Neural cell (in vitro differentiated cells): ENCODE measurements around the gene AHNAK. TPM values are rescaled to one million over a fixed set of nuclear protein-coding genes. Genes with fewer than 3 reads are reported as not detected.

Experiments used
- H2AFZ ChIP-seq: fragments of 200-600, 300-800 bp; sonication (generic), shearing (Covaris generic); 2 replicates; pipeline ENCODE4 v1.6.0; 2014; ENCODE audit warnings: low read depth, mild to moderate bottlenecking, antibody characterized with exemption, low read length, moderate library complexity
- H3F3A ChIP-seq: fragments of 200-600 bp; shearing (Covaris generic); 2 replicates; pipeline ENCODE4 v1.6.1; 2016; ENCODE audit warnings: mild to moderate bottlenecking, moderate library complexity, mixed read lengths, antibody characterized with exemption, low read length; ENCODE audit not compliant: insufficient read depth, poor library complexity, severe bottlenecking
- H3K27ac ChIP-seq: fragments of 200-600, 300-800 bp; sonication (generic), shearing (Covaris generic); 2 replicates; pipeline ENCODE4 v1.5.1; 2014; ENCODE audit warnings: mild to moderate bottlenecking, low read length, moderate library complexity
- H3K27me3 ChIP-seq: fragments of 300-800, 200-600 bp; sonication (generic), shearing (Covaris generic); 2 replicates; pipeline ENCODE4 v1.6.0; 2014; ENCODE audit warnings: mild to moderate bottlenecking, low read depth, low read length, moderate library complexity; ENCODE audit not compliant: insufficient read depth
- H3K36me3 ChIP-seq: fragments of 300-800, 200-600 bp; sonication (generic), shearing (Covaris generic); 2 replicates; pipeline ENCODE4 v1.5.1; 2014; ENCODE audit warnings: mild to moderate bottlenecking, antibody characterized with exemption, low read length, moderate library complexity; ENCODE audit not compliant: insufficient read depth
- H3K4me2 ChIP-seq: fragments of 300-800, 200-600 bp; sonication (generic), shearing (Covaris generic); 2 replicates; pipeline ENCODE4 v1.6.0; 2014; ENCODE audit warnings: mild to moderate bottlenecking, low read length
- H3K4me3 ChIP-seq: fragments of 300-800, 200-600 bp; sonication (generic), shearing (Covaris generic); 2 replicates; pipeline ENCODE4 v1.5.1; 2014; ENCODE audit warnings: mild to moderate bottlenecking, low read length, moderate library complexity
- H3K79me2 ChIP-seq: fragments of 200-600 bp; shearing (Covaris generic); replicated peaks from 2 replicates; pipeline ENCODE4 v1.6.0; 2014; ENCODE audit warnings: mild to moderate bottlenecking, low read length, moderate library complexity; ENCODE audit not compliant: insufficient read depth
- H3K9ac ChIP-seq: fragments of 300-800, 200-600 bp; sonication (generic), shearing (Covaris generic); 2 replicates; pipeline ENCODE4 v1.6.1; 2016; ENCODE audit warnings: mild to moderate bottlenecking, low read length, mixed read lengths
- H3K9me2 ChIP-seq: fragments of 200-600 bp; shearing (Covaris generic); 2 replicates; pipeline ENCODE4 v1.6.1; 2016; ENCODE audit warnings: mild to moderate bottlenecking, low read length, mixed read lengths; ENCODE audit not compliant: insufficient read depth
- H3K9me3 ChIP-seq: fragments of 200-600, 300-800 bp; sonication (generic), shearing (Covaris generic); 2 replicates; pipeline ENCODE4 v1.6.1; 2016; ENCODE audit warnings: mild to moderate bottlenecking, mixed run types, low read length, moderate library complexity, mixed read lengths
- H4K20me1 ChIP-seq: fragments of 200-600 bp; shearing (Covaris generic); 2 replicates; pipeline ENCODE4 v1.6.1; 2016; ENCODE audit warnings: mild to moderate bottlenecking, mixed run types; ENCODE audit not compliant: insufficient read depth
- CTCF ChIP-seq: fragments of 450-650 bp; IDR thresholded peaks from 2 replicates; pipeline ENCODE4 v1.5.1; 2014; ENCODE audit warnings: antibody characterized with exemption, mild to moderate bottlenecking, moderate library complexity; ENCODE audit not compliant: poor library complexity, severe bottlenecking
- EP300 ChIP-seq: fragments of 450-650 bp; conservative IDR thresholded peaks from 2 replicates; pipeline ENCODE4 v1.6.1; 2014; ENCODE audit warnings: antibody characterized with exemption, mild to moderate bottlenecking, moderate library complexity; ENCODE audit not compliant: poor library complexity, severe bottlenecking
- EZH2 ChIP-seq: fragments of 200-600, 300-800 bp; shearing (Covaris generic), sonication (generic); IDR thresholded peaks from 2 replicates; pipeline ENCODE4 v1.6.1; 2014; ENCODE audit warnings: antibody characterized with exemption, low read length, borderline replicate concordance, mild to moderate bottlenecking; ENCODE audit not compliant: insufficient read depth, poor library complexity, severe bottlenecking
- MXI1 ChIP-seq: fragments of 450-650 bp; conservative IDR thresholded peaks from 2 replicates; pipeline ENCODE4 v1.6.1; 2014; ENCODE audit warnings: antibody characterized with exemption, mild to moderate bottlenecking; ENCODE audit not compliant: poor library complexity, severe bottlenecking
- POLR2AphosphoS5 ChIP-seq: IDR thresholded peaks from 2 replicates; pipeline ENCODE4 v1.6.1; 2012
- RAD21 ChIP-seq: fragments of 450-650 bp; conservative IDR thresholded peaks from 2 replicates; pipeline ENCODE4 v1.6.1; 2014; ENCODE audit warnings: antibody characterized with exemption, mild to moderate bottlenecking, moderate library complexity
- SMC3 ChIP-seq: fragments of 450-650 bp; conservative IDR thresholded peaks from 2 replicates; pipeline ENCODE4 v1.6.1; 2014; ENCODE audit warnings: antibody characterized with exemption, mild to moderate bottlenecking, moderate library complexity; ENCODE audit not compliant: poor library complexity
- TAF1 ChIP-seq: IDR thresholded peaks from 2 replicates; pipeline ENCODE4 v1.6.1; 2012; ENCODE audit warnings: low read depth
- polyA plus RNA-seq: library from polyadenylated mRNA; depleted of rRNA; stranded (reverse); fragments of >200 nt; gene quantifications from 2 replicates; pipeline ENCODE4 v1.2.3, GENCODE V29; 2014
- TF ChIP-seq, protein P1 (sequence below): IDR thresholded peaks from 2 replicates; pipeline ENCODE4 v1.6.1; 2012; ENCODE audit warnings: borderline replicate concordance

AHNAK gene
- polyA plus RNA-seq, 1 donor from 2014 or later = 0.11 TPM

- TF ChIP-seq CTCF = peak; percentile 41
- no peak for TF ChIP-seq POLR2AphosphoS5
- TF ChIP-seq RAD21 = peak; percentile 51
- no peak for TF ChIP-seq TAF1
- peak; percentile 24 for TF ChIP-seq SMC3
Observed at GRCh38 chr11:62497132-62497801, 49.3 kb downstream of the AHNAK start (continued).

GRCh38 chr11:62496676-62497075 lies 49.9 kb downstream of the AHNAK start:
- H3K4me2 ChIP-seq = no peak overlapping the region

GRCh38 chr11:62494246-62494645 lies 52.4 kb downstream of the AHNAK start:
- no peaks in the 10 kb centered on the region for H3K9me2 ChIP-seq

More at GRCh38 chr11:62496676-62497075, 49.9 kb downstream of the AHNAK start:
- Histone ChIP-seq H3K9me2 (no peaks in the 10 kb centered on the region), H3K9ac (no peak overlapping the region), H3K36me3 (no peaks in the 10 kb centered on the region), H3F3A (no peaks in the 10 kb centered on the region), H2AFZ (no peak overlapping the region), H3K27ac (no peak overlapping the region), H3K4me3 (no peak overlapping the region), H3K27me3 (no peaks in the 10 kb centered on the region), H3K79me2 (no peaks in the 10 kb centered on the region), H4K20me1 (no peaks in the 10 kb centered on the region), H3K9me3 (no peaks in the 10 kb centered on the region)
- TF ChIP-seq CTCF (no peak), SMC3 (no peak)

DNA sequence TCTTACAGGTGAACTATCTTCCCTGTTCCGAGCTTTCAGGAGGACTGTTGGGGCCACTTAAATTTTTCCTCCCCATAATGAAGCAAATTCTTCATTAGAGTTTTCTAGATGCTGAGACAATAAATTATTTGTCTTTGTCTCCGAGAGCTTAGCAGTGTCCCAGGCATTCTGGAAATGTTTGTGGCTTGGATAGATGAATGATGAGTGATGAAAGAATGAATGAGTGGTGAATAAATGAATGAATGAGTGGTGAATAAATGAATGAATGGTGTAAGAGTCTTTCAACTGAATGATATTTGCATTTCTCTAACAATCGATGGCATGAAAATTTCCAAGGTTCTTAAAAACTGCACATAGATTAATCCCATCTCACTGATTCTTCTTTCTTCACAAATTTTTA lies 52.8 kb downstream of the AHNAK start:
- H3F3A ChIP-seq = no peaks in the 10 kb centered on the region
- H4K20me1 ChIP-seq = no peaks in the 10 kb centered on the region
- H3K4me3 ChIP-seq = no peak overlapping the region
- H3K9ac ChIP-seq = no peak overlapping the region
- H3K27me3 ChIP-seq = no peaks in the 10 kb centered on the region
- no peak for TF ChIP-seq CTCF
- no peak for TF ChIP-seq RAD21
- no peak for TF ChIP-seq SMC3
- TF ChIP-seq POLR2AphosphoS5 = no peak
- TF ChIP-seq, protein P1, sequence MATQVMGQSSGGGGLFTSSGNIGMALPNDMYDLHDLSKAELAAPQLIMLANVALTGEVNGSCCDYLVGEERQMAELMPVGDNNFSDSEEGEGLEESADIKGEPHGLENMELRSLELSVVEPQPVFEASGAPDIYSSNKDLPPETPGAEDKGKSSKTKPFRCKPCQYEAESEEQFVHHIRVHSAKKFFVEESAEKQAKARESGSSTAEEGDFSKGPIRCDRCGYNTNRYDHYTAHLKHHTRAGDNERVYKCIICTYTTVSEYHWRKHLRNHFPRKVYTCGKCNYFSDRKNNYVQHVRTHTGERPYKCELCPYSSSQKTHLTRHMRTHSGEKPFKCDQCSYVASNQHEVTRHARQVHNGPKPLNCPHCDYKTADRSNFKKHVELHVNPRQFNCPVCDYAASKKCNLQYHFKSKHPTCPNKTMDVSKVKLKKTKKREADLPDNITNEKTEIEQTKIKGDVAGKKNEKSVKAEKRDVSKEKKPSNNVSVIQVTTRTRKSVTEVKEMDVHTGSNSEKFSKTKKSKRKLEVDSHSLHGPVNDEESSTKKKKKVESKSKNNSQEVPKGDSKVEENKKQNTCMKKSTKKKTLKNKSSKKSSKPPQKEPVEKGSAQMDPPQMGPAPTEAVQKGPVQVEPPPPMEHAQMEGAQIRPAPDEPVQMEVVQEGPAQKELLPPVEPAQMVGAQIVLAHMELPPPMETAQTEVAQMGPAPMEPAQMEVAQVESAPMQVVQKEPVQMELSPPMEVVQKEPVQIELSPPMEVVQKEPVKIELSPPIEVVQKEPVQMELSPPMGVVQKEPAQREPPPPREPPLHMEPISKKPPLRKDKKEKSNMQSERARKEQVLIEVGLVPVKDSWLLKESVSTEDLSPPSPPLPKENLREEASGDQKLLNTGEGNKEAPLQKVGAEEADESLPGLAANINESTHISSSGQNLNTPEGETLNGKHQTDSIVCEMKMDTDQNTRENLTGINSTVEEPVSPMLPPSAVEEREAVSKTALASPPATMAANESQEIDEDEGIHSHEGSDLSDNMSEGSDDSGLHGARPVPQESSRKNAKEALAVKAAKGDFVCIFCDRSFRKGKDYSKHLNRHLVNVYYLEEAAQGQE = no peak
- TF ChIP-seq MXI1 = no peak
- TF ChIP-seq EZH2 = no peak
- no peak for TF ChIP-seq TAF1
- no peak for TF ChIP-seq EP300
- H3K27ac ChIP-seq = no peak overlapping the region
- no peaks in the 10 kb centered on the region for H3K79me2 ChIP-seq
- no peak overlapping the region for H3K4me2 ChIP-seq
- H3K9me3 ChIP-seq = no peaks in the 10 kb centered on the region
- no peaks in the 10 kb centered on the region for H3K9me2 ChIP-seq
- no peaks in the 10 kb centered on the region for H3K36me3 ChIP-seq
- no peak overlapping the region for H2AFZ ChIP-seq

More at GRCh38 chr11:62494246-62494645, 52.4 kb downstream of the AHNAK start:
- no peak for TF ChIP-seq TAF1
- H3K27ac ChIP-seq = no peak overlapping the region
- no peaks in the 10 kb centered on the region for H4K20me1 ChIP-seq
- no peak overlapping the region for H3K4me3 ChIP-seq
- H3K36me3 ChIP-seq = no peaks in the 10 kb centered on the region
- no peak overlapping the region for H2AFZ ChIP-seq
- no peaks in the 10 kb centered on the region for H3K9me3 ChIP-seq
- no peak overlapping the region for H3K4me2 ChIP-seq
- no peaks in the 10 kb centered on the region for H3F3A ChIP-seq
- no peaks in the 10 kb centered on the region for H3K27me3 ChIP-seq
- no peaks in the 10 kb centered on the region for H3K79me2 ChIP-seq
- no peak overlapping the region for H3K9ac ChIP-seq
